Parathyroid adenoma (tissue), 2 donors: ENCODE results near the gene GRIA4.

ENCODE experiments used
- H2AFZ ChIP-seq: fragments of 300-600 bp; sonication (generic); one replicate; pipeline ENCODE4 v1.7.0; 2017; ENCODE audit warnings: antibody characterized with exemption, mild to moderate bottlenecking
- H3K27ac ChIP-seq: fragments of 300-600 bp; sonication (generic); one replicate; pipeline ENCODE4 v1.7.0; 2017
- H3K27me3 ChIP-seq: fragments of 300-600 bp; sonication (generic); one replicate; pipeline ENCODE4 v1.7.0; 2017; ENCODE audit warnings: low read length; ENCODE audit not compliant: control insufficient read depth, insufficient read depth
- H3K36me3 ChIP-seq: fragments of 300-600 bp; sonication (generic); one replicate; pipeline ENCODE4 v1.7.0; 2017; ENCODE audit warnings: low read length; ENCODE audit not compliant: control insufficient read depth, insufficient read depth
- H3K4me1 ChIP-seq: fragments of 300-600 bp; sonication (generic); one replicate; pipeline ENCODE4 v1.7.0; 2017; ENCODE audit warnings: control low read depth
- H3K4me2 ChIP-seq: fragments of 300-600 bp; sonication (generic); one replicate; pipeline ENCODE4 v1.7.0; 2017; ENCODE audit warnings: low read length
- H3K4me3 ChIP-seq: fragments of 300-600 bp; sonication (generic); one replicate; pipeline ENCODE4 v1.7.0; 2017; ENCODE audit warnings: low read depth, low read length
- H3K79me2 ChIP-seq: fragments of 300-600 bp; sonication (generic); one replicate; pipeline ENCODE4 v1.7.0; 2017; ENCODE audit warnings: control low read depth
- H3K9ac ChIP-seq: fragments of 300-600 bp; sonication (generic); one replicate; pipeline ENCODE4 v1.7.0; 2017; ENCODE audit warnings: mild to moderate bottlenecking
- H3K9me3 ChIP-seq: fragments of 300-600 bp; sonication (generic); one replicate; pipeline ENCODE4 v1.7.0; 2017; ENCODE audit warnings: low read length; ENCODE audit not compliant: control insufficient read depth
- TF ChIP-seq, protein P1 (sequence below): fragments of 300-600 bp; sonication (generic); IDR thresholded peaks from one replicate; pipeline ENCODE4 v1.7.0; 2017; ENCODE audit warnings: antibody characterized with exemption, mild to moderate bottlenecking
- donor health status: primary hyperparathyroidism.

The GRIA4 gene

DNA sequence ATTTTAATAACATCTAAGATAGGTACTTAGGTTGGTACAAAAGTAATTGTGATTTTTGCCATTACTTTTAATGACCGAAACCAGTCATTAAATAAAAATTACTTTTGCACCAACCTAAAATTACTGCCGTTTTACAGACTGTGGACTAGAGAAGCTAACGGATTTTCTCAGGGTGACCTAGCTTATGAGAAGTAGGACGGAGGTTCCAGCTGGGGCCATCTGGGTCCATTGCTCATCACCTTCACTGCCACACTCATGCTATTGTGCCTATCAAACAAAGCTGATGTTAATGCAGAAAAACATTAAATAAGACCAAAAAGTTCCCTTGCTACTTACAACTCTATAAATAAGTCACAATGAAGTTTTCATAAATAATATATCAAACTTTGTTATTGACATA, 38.9 kb downstream of the GRIA4 start:
- TF ChIP-seq, protein P1, sequence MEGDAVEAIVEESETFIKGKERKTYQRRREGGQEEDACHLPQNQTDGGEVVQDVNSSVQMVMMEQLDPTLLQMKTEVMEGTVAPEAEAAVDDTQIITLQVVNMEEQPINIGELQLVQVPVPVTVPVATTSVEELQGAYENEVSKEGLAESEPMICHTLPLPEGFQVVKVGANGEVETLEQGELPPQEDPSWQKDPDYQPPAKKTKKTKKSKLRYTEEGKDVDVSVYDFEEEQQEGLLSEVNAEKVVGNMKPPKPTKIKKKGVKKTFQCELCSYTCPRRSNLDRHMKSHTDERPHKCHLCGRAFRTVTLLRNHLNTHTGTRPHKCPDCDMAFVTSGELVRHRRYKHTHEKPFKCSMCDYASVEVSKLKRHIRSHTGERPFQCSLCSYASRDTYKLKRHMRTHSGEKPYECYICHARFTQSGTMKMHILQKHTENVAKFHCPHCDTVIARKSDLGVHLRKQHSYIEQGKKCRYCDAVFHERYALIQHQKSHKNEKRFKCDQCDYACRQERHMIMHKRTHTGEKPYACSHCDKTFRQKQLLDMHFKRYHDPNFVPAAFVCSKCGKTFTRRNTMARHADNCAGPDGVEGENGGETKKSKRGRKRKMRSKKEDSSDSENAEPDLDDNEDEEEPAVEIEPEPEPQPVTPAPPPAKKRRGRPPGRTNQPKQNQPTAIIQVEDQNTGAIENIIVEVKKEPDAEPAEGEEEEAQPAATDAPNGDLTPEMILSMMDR, result no peak
- Histone ChIP-seq H3K36me3 (no peaks in the 10 kb centered on the region), H3K9me3 (no peaks in the 10 kb centered on the region), H3K27ac (no peak overlapping the region), H3K4me3 (no peak overlapping the region), H3K4me1 (no peaks in the 10 kb centered on the region), H3K4me2 (no peak overlapping the region), H3K27me3 (no peaks in the 10 kb centered on the region), H3K79me2 (no peaks in the 10 kb centered on the region), H2AFZ (no peak overlapping the region), H3K9ac (no peak overlapping the region)

DNA sequence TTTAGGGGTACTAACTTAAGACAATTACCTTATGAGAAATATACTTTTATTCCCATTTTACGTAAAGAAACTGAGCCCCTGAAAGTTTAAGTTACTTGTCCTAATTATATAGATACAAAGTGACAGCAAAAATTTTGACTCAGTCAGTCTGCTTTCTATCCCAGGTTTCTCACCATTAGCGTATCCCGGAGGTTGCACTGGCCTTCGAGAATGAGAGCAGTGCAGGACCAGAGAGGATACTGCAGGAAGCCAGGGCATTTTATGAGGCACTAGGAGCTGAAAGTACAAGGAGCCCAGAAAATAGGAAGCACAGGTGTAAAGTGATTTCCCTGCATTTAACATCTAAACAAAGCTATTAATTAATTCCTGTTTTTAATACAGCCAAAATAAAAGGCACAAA, 55.4 kb downstream of the GRIA4 start:
- H3K27me3 ChIP-seq, result no peaks in the 10 kb centered on the region
- H3K4me1 ChIP-seq, result no peaks in the 10 kb centered on the region
- H3K9me3 ChIP-seq, result no peaks in the 10 kb centered on the region
- no peak overlapping the region for H2AFZ ChIP-seq
- no peak overlapping the region for H3K4me3 ChIP-seq
- H3K36me3 ChIP-seq, result no peaks in the 10 kb centered on the region
- H3K4me2 ChIP-seq, result no peak overlapping the region
- no peaks in the 10 kb centered on the region for H3K79me2 ChIP-seq
- H3K27ac ChIP-seq, result no peak overlapping the region
- TF ChIP-seq, protein P1, result no peak
- no peak overlapping the region for H3K9ac ChIP-seq

DNA sequence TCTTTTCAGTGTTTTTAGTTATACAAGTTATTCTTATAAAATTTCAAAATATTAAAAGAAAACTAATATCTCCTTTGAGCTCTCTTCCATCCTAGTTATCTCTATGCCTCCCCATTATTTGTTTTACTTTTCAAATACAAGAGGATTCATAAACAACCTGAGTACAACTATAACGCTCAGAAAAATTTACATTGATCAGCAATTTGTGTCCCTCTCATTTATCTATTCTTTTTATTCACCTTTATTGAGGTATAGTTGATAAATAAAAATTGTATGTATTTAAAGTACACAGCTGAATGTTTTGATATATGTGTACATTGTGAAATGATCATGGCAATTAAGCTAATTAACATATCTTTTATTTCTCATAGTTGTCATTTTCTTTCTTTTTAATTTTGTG, 57.6 kb downstream of the GRIA4 start:
- Histone ChIP-seq H2AFZ (no peak overlapping the region), H3K9ac (no peak overlapping the region), H3K4me1 (no peaks in the 10 kb centered on the region), H3K9me3 (no peaks in the 10 kb centered on the region), H3K4me2 (no peak overlapping the region), H3K4me3 (no peak overlapping the region), H3K27ac (no peak overlapping the region), H3K27me3 (no peaks in the 10 kb centered on the region), H3K79me2 (no peaks in the 10 kb centered on the region), H3K36me3 (no peaks in the 10 kb centered on the region)
- TF ChIP-seq, protein P1, result no peak

DNA sequence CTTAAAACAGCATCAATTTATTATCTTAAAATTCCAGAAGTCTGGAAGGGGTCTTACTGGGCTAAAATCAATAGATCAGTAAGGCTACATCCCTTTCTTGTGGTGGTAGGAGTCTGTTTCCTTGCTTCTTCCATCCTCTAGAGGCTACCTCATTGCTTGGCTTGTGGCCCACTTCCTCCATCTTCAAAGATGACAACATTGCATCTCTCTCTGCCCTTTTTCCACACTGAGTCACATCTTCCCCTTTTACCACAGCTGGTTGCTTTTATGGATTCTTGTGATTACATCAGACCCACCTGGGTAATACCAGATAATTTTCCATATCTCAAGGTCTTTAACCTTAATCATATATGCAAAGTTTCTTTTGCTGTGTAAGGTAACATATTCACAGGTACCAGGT, 60.9 kb downstream of the GRIA4 start:
- Histone ChIP-seq H3K27me3 (no peaks in the 10 kb centered on the region), H3K36me3 (no peaks in the 10 kb centered on the region), H3K9me3 (no peaks in the 10 kb centered on the region), H3K27ac (no peak overlapping the region), H3K4me2 (no peak overlapping the region), H2AFZ (no peak overlapping the region), H3K9ac (no peak overlapping the region), H3K4me1 (no peaks in the 10 kb centered on the region), H3K4me3 (no peak overlapping the region), H3K79me2 (no peaks in the 10 kb centered on the region)
- TF ChIP-seq, protein P1, result no peak

DNA sequence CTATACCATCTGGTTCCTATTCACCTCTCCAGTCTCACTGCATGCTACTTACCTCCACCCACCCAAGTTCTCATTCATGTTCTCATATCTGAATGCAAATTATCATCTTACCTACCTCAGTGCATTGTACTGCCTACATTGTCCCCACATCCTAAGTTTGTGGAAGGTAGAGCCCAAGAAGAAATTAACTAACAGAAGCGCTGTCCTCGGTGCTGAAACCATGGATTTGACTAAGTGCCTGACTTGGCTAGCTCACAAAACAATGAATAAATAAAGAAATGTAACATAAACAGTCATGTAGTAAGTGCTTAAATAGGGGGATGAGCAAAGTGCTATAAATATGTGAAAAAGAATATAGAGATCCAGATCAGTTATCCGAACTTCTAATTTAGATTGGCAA, 63.2 kb downstream of the GRIA4 start:
- no peaks in the 10 kb centered on the region for H3K4me1 ChIP-seq
- H3K9me3 ChIP-seq, result no peaks in the 10 kb centered on the region
- H3K27me3 ChIP-seq, result no peaks in the 10 kb centered on the region
- no peak overlapping the region for H2AFZ ChIP-seq
- no peak overlapping the region for H3K27ac ChIP-seq
- no peak overlapping the region for H3K4me3 ChIP-seq
- no peak overlapping the region for H3K9ac ChIP-seq
- H3K79me2 ChIP-seq, result no peaks in the 10 kb centered on the region
- TF ChIP-seq, protein P1, result no peak
- H3K36me3 ChIP-seq, result no peaks in the 10 kb centered on the region
- no peak overlapping the region for H3K4me2 ChIP-seq
